Tibial nerve (tissue), 4 donors: ENCODE results near the gene NCOA3. TPM values are rescaled to one million over a fixed set of nuclear protein-coding genes. Genes with fewer than 3 reads are reported as not detected.

Experiments
- DNase-seq, 2 donors: peaks; one replicate each; pipeline ENCODE4 v3.0.0-alpha.2; 2019; ENCODE audit warnings: low spot score in 2 of 2
- H3K27ac ChIP-seq, 4 donors: fragments of 200-600 bp; sonication (generic) in 3 of 4; one replicate each; pipeline ENCODE4 v1.5.1; 2017 to 2019; ENCODE audit warnings: mild to moderate bottlenecking in 1 of 4
- H3K27me3 ChIP-seq, 2 donors: fragments of 200-600 bp; sonication (generic) in 1 of 2; one replicate each; pipeline versions ENCODE4 v1.5.1 to v1.6.0; 2017 to 2019
- H3K36me3 ChIP-seq, 3 donors: fragments of 200-600 bp; sonication (generic); one replicate each; pipeline ENCODE4 v1.5.1; 2018 to 2019
- H3K4me1 ChIP-seq, 4 donors: fragments of 200-600 bp; sonication (generic) in 3 of 4; one replicate each; pipeline ENCODE4 v1.5.1; 2017 to 2019
- H3K4me3 ChIP-seq, 4 donors: fragments of 200-600 bp; sonication (generic) in 3 of 4; one replicate each; pipeline ENCODE4 v1.5.1; 2017 to 2019; ENCODE audit warnings: mild to moderate bottlenecking in 1 of 4, moderate library complexity in 1 of 4
- H3K9me3 ChIP-seq, 4 donors: fragments of 200-600 bp; sonication (generic) in 3 of 4; one replicate each; pipeline ENCODE4 v1.5.1; 2017 to 2019
- CTCF ChIP-seq, 5 experiments: fragments of 200-600 bp in 3 of 5; fragments of 450-650 bp in 2 of 5; sonication (generic) in 3 of 5; IDR thresholded peaks; one replicate each; pipeline ENCODE4 v1.5.1; 2016 to 2019; ENCODE audit warnings: antibody characterized with exemption in 5 of 5, mild to moderate bottlenecking in 3 of 5, moderate library complexity in 2 of 5
- EP300 ChIP-seq, 2 donors: sonication (generic); formaldehyde crosslinking; IDR thresholded peaks; one replicate each; pipeline ENCODE4 v1.6.1; 2017; ENCODE audit warnings: antibody characterized with exemption in 2 of 2, mild to moderate bottlenecking in 1 of 2
- POLR2A ChIP-seq, 2 donors: fragments of 450-650 bp; IDR thresholded peaks; one replicate each; pipeline ENCODE4 v1.6.1; 2017; ENCODE audit warnings: antibody characterized with exemption in 2 of 2, mild to moderate bottlenecking in 2 of 2, moderate library complexity in 2 of 2
- WGBS, 2 donors: methylation state at CpG; one replicate each; pipeline ENCODE4 v1.1.5; 2018; 5-methylcytosine and 5-hydroxymethylcytosine counted together
- total RNA-seq, 4 donors: library from RNA; depleted of rRNA; stranded (reverse); fragments of >200 nt; gene quantifications; one replicate each; pipeline ENCODE4 v1.1.0, GENCODE V29; 2016

The NCOA3 gene
- total RNA-seq, 4 donors from 2014 or later: 38.0 to 48.9 (median 40.7) TPM

- H3K9me3 ChIP-seq: peaks cover 0 to 11% (median 0%) of the 10 kb centered on the region in 4 donors
- H3K4me3 ChIP-seq: no peak overlapping the region
- no peaks in the 10 kb centered on the region for H3K27me3 ChIP-seq
- no peak for DNase-seq
- H3K36me3 ChIP-seq: peaks cover 0 to 9% (median 0%) of the 10 kb centered on the region in 3 donors
- peaks cover 0 to 26% (median 3%) of the 10 kb centered on the region in 4 donors for H3K4me1 ChIP-seq
- no peak for TF ChIP-seq CTCF (IDR thresholded peaks at IDR 0.05)
- no peak for TF ChIP-seq EP300 (IDR thresholded peaks at IDR 0.05)
- no peak for TF ChIP-seq POLR2A (IDR thresholded peaks at IDR 0.05)
- 94 to 96% methylated on average over 7 of the region's 7 CpGs for WGBS, 2 donors
- no peak overlapping the region for H3K27ac ChIP-seq
Measured at GRCh38 chr20:47606414-47606982, 104.8 kb downstream of the NCOA3 start.

GRCh38 chr20:47606983-47607613 is 105.4 kb downstream of the NCOA3 start:
- TF ChIP-seq EP300 (IDR thresholded peaks at IDR 0.05) (no peak), POLR2A (IDR thresholded peaks at IDR 0.05) (no peak), CTCF (IDR thresholded peaks at IDR 0.05) (no peak)
- WGBS, 2 donors: 77% methylated on average over 1 of the region's 1 CpG

GRCh38 chr20:47609001-47609400 is 107.3 kb downstream of the NCOA3 start:
- H3K36me3 ChIP-seq: peaks cover 0 to 4% (median 0%) of the 10 kb centered on the region in 3 donors
- WGBS, 2 donors: 79 to 92% methylated on average over 5 of the region's 5 CpGs
- H3K9me3 ChIP-seq: no peaks in the 10 kb centered on the region
- H3K4me1 ChIP-seq: peaks cover 0 to 19% (median 3%) of the 10 kb centered on the region in 4 donors
- TF ChIP-seq EP300 (IDR thresholded peaks at IDR 0.05) (no peak), POLR2A (IDR thresholded peaks at IDR 0.05) (no peak), CTCF (IDR thresholded peaks at IDR 0.05) (no peak)
- H3K4me3 ChIP-seq: no peak overlapping the region
- no peaks in the 10 kb centered on the region for H3K27me3 ChIP-seq
- DNase-seq: no peak
- H3K27ac ChIP-seq: no peak overlapping the region

More at GRCh38 chr20:47606983-47607613, 105.4 kb downstream of the NCOA3 start:
- Histone ChIP-seq H3K4me3 (no peak overlapping the region), H3K27ac (no peak overlapping the region), H3K36me3 (peaks cover 0 to 13% (median 0%) of the 10 kb centered on the region in 3 donors), H3K9me3 (peaks cover 0 to 11% (median 0%) of the 10 kb centered on the region in 4 donors), H3K27me3 (no peaks in the 10 kb centered on the region), H3K4me1 (peaks cover 0 to 20% (median 3%) of the 10 kb centered on the region in 4 donors)
- no peak for DNase-seq

GRCh38 chr20:47610247-47610944 is 108.7 kb downstream of the NCOA3 start:
- Histone ChIP-seq H3K27ac (no peak overlapping the region), H3K4me3 (no peak overlapping the region), H3K4me1 (peaks cover 0 to 19% (median 3%) of the 10 kb centered on the region in 4 donors), H3K36me3 (peaks cover 0 to 4% (median 0%) of the 10 kb centered on the region in 3 donors), H3K9me3 (no peaks in the 10 kb centered on the region), H3K27me3 (no peaks in the 10 kb centered on the region)
- WGBS, 2 donors: 57 to 58% methylated on average over 6 of the region's 6 CpGs
- DNase-seq: peak in 1 of 2 donors; percentile 56
- TF ChIP-seq POLR2A (IDR thresholded peaks at IDR 0.05) (no peak), EP300 (IDR thresholded peaks at IDR 0.05) (peak in 1 of 2 donors; percentile 49)

- no peaks in the 10 kb centered on the region for H3K27me3 ChIP-seq
- no peak for DNase-seq
- no peak overlapping the region for H3K27ac ChIP-seq
- no peak overlapping the region for H3K4me3 ChIP-seq
- no peak for TF ChIP-seq POLR2A (IDR thresholded peaks at IDR 0.05)
- TF ChIP-seq CTCF (IDR thresholded peaks at IDR 0.05): no peak
- no peak for TF ChIP-seq EP300 (IDR thresholded peaks at IDR 0.05)
- no peaks in the 10 kb centered on the region for H3K9me3 ChIP-seq
- H3K36me3 ChIP-seq: peaks cover 0 to 4% (median 0%) of the 10 kb centered on the region in 3 donors
- peaks cover 0 to 19% (median 3%) of the 10 kb centered on the region in 4 donors for H3K4me1 ChIP-seq
Measured at GRCh38 chr20:47610945-47611250, 109.2 kb downstream of the NCOA3 start.
